Esophagus muscularis mucosa (tissue), 4 donors: ENCODE results near the gene TRAF1.

ENCODE experiments used
- EP300 ChIP-seq: sonication (generic); formaldehyde crosslinking; IDR thresholded peaks from one replicate; pipeline ENCODE4 v1.6.1; 2017; ENCODE audit warnings: antibody characterized with exemption
- POLR2A ChIP-seq: fragments of 450-650 bp; IDR thresholded peaks from one replicate; pipeline ENCODE4 v1.6.1; 2017; ENCODE audit warnings: antibody characterized with exemption, moderate library complexity, mild to moderate bottlenecking, low read depth
- POLR2AphosphoS5 ChIP-seq, 2 donors: sonication (generic); formaldehyde crosslinking; IDR thresholded peaks; one replicate each; pipeline ENCODE4 v1.6.1; 2017; ENCODE audit warnings: antibody characterized with exemption in 2 of 2
- TF ChIP-seq, protein P1 (sequence below), 3 experiments: fragments of 200-600 bp in 2 of 3; fragments of 450-650 bp in 1 of 3; sonication (generic) in 2 of 3; IDR thresholded peaks; one replicate each; pipeline ENCODE4 v1.5.1; 2017 to 2019; ENCODE audit warnings: antibody characterized with exemption in 3 of 3, mild to moderate bottlenecking in 2 of 3, moderate library complexity in 1 of 3

DNA sequence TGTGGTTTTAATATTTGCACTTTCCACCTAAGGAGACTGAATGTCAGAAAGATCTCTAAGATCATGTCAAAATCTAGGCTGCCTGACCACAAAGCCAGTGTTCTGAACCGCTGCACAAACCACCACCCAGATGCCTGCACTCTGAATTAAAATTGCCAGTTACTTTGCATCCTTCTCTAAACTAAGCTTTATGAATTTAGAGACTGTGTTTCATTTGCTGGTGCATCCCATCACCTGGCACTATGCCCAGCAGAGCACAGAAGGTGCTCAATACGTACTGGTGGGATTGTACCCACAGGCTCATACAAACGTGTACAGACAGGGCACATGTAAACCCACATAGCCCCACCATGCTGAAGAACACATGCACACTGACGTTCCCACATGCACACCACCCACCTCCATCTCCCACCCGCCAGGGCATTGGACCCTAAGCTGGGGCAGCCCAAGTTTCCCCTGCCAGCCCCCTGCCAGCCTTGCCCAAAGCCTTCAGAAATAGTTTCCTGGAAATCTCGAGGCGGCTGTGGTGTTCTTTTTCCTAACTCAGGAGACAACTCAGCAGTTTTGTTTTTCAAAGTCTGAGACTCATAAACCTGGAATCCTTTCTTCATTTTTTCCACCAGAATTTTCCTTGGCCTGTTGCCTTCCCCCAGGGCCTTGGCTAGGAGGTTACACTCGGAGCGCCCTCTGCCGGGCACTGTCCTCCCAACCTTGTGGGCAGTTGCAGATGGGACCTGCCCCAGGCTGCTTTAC, 9.6 kb upstream of the TRAF1 start:
- no peak for TF ChIP-seq EP300
- TF ChIP-seq, protein P1, sequence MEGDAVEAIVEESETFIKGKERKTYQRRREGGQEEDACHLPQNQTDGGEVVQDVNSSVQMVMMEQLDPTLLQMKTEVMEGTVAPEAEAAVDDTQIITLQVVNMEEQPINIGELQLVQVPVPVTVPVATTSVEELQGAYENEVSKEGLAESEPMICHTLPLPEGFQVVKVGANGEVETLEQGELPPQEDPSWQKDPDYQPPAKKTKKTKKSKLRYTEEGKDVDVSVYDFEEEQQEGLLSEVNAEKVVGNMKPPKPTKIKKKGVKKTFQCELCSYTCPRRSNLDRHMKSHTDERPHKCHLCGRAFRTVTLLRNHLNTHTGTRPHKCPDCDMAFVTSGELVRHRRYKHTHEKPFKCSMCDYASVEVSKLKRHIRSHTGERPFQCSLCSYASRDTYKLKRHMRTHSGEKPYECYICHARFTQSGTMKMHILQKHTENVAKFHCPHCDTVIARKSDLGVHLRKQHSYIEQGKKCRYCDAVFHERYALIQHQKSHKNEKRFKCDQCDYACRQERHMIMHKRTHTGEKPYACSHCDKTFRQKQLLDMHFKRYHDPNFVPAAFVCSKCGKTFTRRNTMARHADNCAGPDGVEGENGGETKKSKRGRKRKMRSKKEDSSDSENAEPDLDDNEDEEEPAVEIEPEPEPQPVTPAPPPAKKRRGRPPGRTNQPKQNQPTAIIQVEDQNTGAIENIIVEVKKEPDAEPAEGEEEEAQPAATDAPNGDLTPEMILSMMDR (IDR thresholded peaks at IDR 0.05) = peak; percentile 91 to 95 (median 95)
- TF ChIP-seq POLR2A = no peak
- peak; percentile 87 to 91 for TF ChIP-seq POLR2AphosphoS5 (IDR thresholded peaks at IDR 0.05)
